HG03196 (cell line): ENCODE results near the gene ZNF385C.
"Not testable (repeated sequence)": the region's sequence is repeated elsewhere in the genome, so short reads cannot be mapped to it uniquely, and the experiment has no call there.

Experiments
- ATAC-seq: cut with Tn5 transposase; IDR thresholded peaks from one replicate; pipeline ENCODE4 v1.9.1; 2021; ENCODE audit not compliant: unreplicated experiment

Gene ZNF385C

DNA sequence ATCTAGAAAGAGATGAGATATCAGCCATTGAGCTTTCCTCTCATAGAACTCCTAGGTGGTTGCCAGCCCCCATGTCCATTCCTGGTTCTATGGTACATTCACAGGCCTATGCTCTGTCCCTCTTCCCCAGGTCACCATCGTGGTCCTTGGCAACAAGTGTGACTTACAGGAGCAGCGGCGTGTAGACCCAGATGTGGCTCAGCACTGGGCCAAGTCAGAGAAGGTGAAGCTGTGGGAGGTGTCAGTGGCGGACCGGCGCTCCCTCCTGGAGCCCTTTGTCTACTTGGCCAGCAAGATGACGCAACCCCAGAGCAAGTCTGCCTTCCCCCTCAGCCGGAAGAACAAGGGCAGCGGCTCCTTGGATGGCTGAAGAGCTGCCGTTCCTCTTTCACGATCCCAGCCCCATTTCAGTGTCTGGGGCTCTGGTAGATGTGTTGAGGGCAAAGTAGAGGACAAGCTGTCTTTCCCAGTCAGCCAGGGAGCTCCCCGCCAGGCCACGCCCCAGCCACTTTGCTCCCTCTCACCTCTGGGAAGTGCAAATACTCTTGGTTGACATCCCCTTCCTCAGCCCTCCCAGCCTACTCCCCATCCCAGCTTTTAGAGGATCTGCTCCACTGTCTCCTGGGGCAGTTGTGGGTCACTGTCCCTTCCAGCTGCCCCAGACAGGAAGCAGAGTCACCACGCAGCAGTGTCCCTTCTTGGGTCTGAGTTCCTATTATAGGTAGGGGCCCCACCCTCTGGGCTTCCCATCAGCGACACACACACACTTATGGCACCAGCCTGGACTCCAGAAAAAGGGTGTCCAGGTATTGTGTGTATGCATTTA is 74.5 kb downstream of the ZNF385C start:
- no peak for ATAC-seq

DNA sequence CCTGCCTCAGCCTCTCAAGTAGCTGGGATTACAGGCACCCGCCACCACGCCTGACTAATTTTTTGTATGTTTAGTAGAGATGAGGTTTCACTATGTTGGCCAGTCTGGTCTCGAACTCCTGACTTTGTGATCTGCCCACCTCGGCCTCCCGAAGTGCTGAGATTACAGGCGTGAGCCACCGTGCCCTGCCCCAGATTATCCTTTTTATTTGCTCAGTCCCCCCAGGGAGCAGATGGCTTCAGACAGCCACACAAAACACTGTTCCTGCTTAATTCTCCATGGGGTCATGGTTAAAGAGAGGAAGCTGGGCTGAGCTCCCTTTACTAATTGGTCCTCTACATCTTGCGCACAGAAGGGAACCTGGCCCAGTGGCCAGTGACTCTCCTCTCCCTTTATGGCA is 77.4 kb downstream of the ZNF385C start:
- not testable (repeated sequence) for ATAC-seq

DNA sequence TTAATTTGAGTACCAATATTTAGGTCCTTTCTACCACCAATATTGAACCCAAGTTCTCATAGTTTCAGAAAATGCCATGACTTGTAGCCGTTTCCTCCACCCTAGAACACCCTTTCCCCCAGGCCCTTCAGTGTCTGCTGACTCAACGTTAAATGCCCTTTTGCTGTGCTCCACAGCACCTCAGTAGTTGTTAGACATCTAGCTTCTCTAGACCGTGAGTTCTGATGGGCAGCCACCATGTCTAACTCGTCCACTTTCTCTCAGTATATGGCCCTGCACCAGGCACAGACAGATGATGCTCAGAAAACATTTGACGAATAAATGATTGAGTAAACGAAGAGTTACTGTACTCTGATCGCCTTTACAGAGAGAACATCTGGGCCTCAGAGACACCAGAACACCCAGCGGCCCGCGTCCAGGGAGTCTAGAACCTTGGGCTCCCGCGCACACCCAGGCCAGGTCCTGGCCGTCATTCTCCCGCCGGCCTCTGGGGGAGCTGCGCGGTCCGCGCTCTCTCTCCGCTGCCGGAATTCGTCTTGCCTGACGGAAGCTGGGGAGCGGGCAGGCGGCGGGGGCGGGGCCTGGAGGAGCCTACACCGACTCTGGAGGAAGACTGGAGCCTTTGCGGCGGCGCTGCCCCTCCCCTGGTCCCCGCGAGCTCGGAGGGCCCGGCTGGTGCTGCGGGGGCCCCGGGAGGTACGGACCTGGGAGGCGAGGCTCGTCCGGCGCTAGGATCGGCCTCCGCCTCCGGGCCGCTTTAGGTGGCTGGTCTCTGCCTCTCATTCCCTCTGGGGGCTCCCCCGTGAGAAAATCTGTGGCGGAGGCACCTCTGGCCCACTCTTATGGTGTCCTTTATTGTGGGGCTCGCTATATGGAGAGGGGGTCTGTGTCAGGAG is 78.5 kb downstream of the ZNF385C start, which contains the start of gene NKIRAS2:
Gene NKIRAS2, plus strand, starts transcription at position 582 of the 896 bp plus-strand sequence. CDS start 1,488 bp downstream, outside the sequence.
- peak; percentile 57 for ATAC-seq

DNA sequence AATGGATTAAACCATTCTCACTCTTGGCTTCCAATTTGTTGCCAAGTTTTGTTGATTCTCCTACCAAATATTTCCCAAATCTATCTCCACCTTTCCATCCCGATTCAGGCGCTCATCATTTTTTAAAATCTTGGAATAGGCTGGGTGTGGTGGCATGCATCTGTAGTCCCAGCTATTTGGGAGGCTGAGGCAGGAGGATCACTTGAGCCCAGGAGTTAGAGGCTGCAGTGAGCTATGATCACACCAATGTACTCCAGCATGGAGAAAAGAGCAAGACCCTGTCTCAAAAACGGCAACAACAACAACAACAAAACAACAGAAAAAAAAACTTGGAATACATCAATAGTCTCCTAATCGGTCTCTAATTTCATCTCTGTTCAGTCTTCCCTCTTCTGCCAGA is 79.3 kb downstream of the ZNF385C start:
- no peak for ATAC-seq

DNA sequence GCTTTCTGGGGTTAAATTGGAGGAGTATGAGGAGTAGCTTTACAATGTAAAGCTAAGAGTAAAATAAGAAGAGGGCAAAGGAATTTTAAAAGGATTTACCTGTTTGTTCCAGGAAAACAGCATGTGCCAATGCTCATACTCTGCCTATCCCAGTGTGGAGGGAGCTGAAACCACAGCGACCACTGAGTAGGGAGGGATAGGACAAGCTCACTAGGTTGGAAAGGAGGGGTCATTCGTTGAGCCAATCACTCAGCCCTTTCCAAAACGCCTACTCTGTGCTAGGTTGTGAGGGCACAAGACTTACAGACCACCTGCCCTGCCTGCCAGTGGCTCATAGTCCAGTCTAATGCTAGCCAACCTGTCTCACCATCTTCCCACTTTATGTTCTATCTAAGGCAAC is 79.9 kb downstream of the ZNF385C start:
- no peak for ATAC-seq

DNA sequence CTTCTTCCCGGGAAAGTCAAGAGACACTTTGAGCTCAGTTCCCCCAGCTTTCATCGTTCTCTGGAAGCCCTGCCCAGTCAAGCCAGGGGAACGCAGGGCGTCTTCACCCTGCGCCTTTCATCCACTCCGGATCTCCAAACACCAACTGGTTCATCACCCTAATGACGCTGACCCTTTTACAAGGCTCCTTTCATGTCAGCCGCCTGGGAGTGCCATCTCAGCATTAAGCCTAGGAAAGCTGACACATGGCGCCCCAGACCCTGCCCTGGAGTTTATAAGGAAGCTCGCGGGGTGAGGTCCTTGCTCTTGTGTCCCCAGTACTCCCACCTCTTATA is 80.4 kb downstream of the ZNF385C start:
- no peak for ATAC-seq

DNA sequence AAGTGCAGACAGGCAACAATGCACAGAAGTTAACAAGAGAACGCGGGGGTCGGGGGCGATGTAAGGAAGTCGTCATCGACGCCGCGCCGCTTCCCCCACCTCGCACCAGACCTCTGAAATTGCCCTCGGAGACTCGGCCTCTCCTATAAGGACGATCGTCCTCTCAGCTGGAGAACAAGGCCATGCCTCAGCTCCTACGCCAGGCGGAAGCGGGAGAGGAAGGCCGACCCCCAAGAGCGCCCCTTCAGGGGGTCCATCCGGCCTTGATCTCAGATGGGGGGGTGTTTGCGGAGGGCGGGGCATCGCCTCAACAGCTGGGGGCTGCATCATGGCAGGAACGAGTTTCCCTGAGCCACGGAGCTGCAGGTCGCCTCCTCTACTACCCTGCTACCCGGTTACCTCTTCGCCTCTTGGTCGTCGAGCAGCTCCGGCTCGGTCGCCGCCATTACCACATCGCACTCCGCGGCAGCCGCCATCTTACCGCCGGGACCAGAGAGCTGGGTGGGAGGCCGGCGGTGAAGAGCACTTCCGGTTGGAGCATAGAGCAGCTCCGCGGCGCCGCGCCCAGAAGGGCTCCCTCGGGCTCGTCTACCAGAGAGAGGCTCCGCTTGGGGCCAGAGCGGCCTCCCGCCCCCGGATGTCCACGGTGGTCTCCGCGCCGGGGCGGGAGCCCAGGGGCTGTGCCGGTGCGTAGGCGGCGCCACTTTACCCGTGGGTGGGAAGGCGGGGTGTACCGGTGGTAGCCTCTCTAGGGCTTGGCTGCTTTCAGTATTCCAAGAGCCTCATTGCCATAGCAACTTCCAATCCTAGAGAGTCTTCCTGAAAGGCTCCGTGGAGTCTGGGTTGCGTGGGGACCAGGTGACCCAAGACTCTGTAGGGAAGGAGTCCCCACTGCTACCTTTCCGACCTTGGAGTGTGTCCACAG is 81.1 kb downstream of the ZNF385C start, which contains the start of gene DNAJC7:
Gene DNAJC7, minus strand, starts transcription at position 499 of the 925 bp plus-strand sequence. Its CDS starts 23 bp downstream, at position 476.
- ATAC-seq: peak; percentile 75

DNA sequence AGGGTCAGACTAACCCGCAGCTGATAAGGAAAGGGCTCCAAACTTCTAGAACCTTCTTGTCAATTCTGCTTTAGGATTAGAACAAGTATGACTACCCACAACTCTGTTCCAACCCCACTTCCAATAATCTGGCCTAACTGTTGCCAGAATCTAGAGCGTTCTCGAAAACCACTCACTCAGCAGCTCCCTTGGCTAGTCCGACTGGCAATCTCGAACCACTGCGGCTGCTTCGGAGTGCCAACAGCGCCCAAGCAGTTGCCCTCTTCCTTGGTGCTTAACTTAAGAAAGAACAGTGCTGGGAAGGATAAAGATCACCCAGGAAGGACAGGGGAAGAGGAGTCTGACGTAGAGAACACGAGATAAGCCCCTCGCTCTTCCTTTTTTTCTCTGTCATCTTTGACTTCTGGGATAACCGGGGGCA is 81.9 kb downstream of the ZNF385C start:
- ATAC-seq: no peak

DNA sequence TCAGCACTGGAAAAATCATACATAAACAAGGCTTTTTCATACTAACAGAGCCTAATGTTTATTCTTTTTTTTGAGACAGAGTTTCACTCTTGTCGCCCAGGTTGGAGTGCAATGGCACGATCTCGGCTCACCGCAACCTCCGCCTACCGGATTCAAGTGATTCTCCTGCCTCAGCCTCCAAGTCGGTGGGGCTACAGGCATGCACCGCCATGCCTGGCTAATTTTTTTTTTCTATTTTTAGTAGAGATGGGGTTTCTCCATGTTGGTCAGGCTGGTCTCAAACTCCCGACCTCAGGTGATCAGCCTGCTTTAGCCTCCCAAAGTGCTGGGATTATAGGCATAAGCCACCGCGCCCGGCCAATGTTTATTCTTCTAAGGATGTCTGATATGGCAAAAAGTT is 84.5 kb downstream of the ZNF385C start:
- not testable (repeated sequence) for ATAC-seq

DNA sequence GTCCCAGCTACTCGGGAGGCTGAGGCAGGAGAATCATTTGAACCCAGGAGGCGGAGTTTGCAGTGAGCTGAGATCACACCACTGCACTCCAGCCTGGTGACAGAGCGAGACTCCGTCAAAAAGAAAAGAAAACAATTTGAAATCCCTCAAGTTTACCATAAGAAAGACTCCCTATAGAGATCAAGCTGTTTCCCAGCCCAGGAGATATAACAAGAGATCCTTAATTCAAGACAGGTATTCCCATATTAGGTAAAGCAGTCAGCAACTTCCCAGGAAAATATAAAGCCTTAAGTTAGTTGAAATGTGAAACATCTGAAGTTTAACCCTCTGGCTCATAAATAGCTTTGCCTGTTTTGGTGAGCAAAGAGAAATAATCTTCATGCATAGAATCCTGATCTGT is 85.9 kb downstream of the ZNF385C start:
- ATAC-seq: not testable (repeated sequence)

DNA sequence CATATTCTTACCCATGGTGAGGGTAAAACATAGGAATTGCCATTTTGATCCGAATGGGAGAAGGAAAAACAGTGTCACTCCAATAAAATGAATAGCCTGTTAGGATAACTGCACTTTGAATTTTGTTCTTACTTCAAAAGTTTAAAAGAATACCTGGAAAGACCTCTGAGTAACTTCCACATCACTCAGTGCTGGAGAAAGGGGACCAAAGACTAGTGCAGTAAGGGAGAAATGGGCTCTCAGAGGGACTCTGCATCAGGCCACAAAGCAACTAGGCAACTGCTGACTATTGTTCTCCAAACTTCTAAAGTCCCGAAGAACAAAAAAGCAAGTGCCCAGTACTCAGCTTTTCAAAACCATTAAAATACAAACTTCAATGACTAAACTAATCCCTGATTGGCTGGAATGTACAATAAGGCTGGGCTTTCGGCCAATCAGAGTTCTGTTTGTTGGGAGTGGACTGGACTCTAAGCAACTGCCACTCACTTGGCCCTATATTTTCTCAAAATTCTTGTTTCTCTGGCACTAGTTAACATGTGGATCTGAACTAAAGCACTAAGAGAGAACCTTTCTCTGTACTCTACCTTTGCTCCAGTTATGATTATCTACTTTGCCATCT is 87.3 kb downstream of the ZNF385C start:
- ATAC-seq: no peak

DNA sequence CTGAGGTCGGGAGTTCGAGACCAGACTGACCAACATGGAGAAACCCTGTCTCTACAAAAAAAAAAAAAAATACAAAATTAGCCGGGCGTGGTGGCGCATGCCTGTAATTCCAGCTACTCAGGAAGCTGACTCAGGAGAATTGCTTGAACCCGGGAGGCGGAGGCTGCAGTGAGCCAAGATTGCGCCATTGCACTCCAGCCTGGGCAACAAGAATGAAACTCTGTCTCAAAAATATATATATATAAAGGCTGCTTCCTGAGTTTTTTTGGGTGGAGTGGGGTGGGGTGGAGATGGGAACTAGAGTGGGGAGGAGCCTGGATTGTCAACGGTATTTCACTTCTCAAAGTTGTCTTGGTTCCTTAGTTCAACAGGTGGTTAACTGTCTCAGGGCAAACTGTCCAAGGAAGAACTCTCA is 88.0 kb downstream of the ZNF385C start:
- not testable (repeated sequence) for ATAC-seq

DNA sequence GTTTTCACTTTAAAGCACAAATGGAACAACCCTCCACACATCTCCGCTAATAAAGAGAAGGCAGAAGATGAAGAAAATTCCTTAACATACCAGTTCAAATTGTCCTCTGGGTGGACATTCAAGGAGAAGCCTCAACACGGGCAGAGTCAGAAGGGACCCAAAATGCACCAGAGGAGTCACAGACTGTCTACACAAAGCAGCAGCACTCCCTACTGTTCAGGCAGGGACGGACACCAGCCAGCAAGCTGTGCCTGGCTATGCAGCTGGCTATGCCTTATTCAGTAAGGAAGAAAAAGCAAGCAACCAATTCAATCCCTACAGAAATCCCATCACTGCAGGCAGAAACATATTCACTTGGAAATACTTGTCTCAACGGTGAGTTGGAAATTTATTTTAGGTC is 89.1 kb downstream of the ZNF385C start:
- ATAC-seq: no peak

DNA sequence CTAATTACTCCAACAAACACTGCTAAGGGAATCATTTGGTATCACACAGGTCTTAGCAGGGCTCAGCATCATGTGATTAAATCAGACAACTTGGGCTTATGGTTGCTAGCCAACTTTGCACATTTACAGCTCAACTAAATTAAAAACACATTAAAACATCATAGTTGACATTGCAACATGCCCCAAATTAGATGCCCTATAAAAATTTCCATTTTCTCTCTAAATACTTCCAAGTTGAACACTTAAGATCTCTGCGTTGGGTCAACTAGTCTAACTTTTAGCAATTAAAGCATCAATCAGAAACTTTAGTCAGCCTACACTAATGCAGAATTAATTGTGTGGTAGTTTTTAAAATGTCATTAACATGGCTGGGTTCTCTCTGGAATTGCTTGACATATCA is 93.1 kb downstream of the ZNF385C start:
- no peak for ATAC-seq

DNA sequence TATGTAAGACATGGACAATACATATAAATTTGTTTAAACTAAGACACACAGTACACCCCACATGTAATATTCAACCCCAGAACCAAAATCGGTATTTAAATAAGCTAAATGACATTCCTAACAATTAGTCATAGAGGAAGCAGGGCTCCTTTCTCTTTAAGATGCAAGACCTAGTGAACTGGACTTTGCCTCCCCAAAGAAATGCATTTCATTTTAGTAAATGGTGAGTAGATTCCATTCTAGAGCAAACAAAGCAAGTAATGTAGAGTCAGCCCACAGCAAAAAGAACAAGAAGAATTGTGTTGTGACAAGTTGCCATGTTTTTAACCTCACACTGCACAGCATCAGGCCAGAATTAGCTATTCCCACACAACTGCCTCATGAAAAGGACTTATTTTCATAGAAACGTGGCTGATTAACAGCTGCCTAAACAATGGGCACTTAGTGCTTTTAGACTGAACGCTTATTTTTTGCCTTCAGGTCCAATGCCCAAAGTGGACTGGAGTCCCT is 95.4 kb downstream of the ZNF385C start:
- ATAC-seq: no peak

DNA sequence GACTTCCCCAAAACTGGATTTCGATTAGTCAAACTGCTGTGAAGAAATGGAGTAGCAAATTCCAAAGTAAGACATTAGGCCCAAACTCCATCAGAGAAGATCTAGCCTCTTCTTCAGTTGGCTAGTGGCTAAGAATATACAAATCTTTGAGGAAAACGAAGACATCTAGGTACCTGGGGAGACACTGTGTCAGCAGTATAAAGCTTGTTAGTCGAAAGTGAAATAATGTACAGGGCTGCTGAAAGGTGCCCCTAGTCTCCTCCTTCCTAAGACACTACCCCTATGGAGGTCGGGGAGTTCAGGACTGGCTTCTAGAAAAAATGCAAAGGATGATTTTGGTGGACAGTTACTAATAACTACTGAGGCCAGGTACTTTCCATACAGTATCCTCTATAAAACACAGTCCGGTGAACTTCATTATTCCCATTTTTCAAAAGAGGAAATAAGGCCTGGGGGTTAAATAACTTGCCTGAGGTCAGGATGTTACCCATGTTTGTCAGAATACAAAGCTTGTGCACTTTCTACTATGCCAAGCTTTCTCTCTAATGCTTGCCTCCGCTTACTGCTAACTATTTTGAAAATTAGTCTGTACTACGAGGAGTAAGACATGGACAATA is 96.0 kb downstream of the ZNF385C start:
- ATAC-seq: no peak

DNA sequence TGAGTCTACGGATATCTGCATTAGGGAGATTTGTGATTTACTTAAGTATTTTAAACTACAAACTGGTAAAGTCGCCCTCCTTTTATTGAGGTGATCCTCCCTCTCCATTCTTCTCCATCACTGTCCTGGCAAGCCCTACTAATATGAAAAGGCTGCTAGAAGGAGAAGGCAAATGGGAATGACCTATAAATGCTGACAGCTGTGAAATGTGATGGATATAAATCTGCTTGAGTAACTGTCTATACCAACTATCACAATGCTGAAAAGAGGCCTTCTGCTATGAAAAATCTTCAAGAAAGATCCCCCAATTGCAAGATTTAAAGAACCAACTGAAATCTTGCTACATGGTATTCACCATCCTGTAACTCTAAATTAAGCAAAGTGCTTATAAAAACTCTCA is 96.5 kb downstream of the ZNF385C start:
- no peak for ATAC-seq

DNA sequence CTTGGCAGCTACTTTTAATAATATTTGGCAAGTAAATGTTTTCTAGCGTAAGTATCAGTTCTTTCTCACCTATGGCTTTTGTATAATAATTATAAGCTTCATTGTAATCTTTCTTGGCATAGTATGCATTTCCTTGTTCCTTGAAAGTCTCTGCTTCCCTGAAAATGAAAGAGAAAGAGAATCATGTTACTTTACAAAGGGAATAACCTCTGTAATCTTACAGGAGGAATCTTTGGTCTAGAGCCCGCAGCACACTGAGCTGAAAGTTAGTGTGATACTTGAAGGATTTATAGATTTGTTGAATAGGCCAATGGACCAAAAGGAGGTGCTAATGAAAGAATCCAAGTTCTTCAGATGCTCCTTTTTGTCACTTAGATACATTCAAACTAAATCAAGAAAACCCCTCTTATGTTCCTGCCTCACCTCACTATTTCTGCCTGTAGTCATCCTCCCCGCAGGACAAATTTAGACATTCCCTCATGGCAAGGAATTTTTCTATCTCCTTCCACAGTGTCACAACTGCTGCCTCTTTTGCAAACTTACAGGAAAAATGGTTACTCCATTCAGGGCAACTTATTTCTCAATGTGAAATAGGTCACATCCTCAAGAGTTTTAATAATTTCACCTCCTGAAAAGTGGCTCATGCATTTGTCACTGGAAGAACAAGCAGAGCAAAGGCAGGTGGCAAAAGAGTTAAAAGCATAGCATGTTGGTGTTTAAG is 97.7 kb downstream of the ZNF385C start:
- no peak for ATAC-seq

DNA sequence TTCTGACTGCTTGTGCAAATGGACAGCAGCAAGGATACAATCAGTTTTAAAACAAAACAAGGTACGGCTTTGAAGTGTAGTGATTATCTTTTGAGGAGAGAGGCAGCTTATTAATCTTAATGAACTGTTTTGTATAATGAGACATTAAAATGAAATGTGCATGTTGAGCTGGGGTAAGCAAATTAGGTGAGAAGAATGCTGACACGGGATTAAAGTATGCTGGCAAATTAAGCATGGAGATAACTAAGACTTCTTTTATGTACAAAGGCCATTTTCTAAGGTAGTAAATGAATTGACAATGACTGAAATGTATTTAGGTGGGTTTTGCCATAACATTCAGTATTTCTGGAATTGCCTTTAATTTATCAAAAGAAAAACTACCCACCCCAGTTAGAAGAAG is 99.8 kb downstream of the ZNF385C start:
- ATAC-seq: no peak
